ENCODE results near the gene OSBPL5.
A peak's percentile ranks its signal among the peaks of the same experiment; 100 is the strongest.

OSBPL5 gene

GRCh38 chr11:3093281-3094191 is 71.6 kb downstream of the OSBPL5 start:
- no peak overlapping the region for H3K27ac ChIP-seq
- no peak for DNase-seq (ENCODE audit: low spot score)
- TF ChIP-seq, protein P1, sequence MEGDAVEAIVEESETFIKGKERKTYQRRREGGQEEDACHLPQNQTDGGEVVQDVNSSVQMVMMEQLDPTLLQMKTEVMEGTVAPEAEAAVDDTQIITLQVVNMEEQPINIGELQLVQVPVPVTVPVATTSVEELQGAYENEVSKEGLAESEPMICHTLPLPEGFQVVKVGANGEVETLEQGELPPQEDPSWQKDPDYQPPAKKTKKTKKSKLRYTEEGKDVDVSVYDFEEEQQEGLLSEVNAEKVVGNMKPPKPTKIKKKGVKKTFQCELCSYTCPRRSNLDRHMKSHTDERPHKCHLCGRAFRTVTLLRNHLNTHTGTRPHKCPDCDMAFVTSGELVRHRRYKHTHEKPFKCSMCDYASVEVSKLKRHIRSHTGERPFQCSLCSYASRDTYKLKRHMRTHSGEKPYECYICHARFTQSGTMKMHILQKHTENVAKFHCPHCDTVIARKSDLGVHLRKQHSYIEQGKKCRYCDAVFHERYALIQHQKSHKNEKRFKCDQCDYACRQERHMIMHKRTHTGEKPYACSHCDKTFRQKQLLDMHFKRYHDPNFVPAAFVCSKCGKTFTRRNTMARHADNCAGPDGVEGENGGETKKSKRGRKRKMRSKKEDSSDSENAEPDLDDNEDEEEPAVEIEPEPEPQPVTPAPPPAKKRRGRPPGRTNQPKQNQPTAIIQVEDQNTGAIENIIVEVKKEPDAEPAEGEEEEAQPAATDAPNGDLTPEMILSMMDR (conservative IDR thresholded peaks at IDR 0.05; ENCODE audit: low read depth) = no peak
- CTCF ChIA-PET = interaction anchor here (2.8 kb wide), 1 partner anchor 43 kb away, joined by 40 read pairs; no protein-coding TSS in a partner anchor
- POLR2A ChIA-PET (ENCODE audit: low non-redundant PET) = no interaction called here

DNA sequence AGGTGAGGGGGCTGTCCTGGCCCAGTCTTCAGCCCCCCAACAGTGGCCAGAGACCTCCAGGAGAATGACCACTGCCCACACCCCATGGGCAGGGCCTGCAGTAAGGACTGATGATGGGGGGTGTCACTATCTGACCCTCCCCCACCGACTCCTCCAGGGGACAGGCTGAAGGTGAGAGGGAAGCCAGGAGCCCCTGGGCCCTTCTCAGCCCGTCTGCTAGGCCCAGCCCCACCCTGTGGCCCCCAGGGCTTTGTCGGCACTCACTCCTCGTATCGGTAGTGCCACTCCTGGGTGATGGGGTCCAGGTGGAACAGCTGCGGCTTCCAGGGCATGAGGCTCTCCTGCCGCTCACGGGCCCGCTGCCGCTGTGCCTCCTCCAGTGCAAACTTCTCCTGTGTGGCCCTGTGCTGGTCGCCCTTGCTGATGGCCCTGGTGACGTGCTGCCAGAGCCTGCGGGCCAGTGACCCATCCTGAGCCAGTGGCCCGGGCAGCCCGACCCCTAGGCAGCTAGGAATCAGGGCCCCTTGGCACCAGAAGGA is 72.4 kb downstream of the OSBPL5 start:
- POLR2A ChIA-PET (ENCODE audit: low non-redundant PET) = no interaction called here
- DNase-seq (ENCODE audit: low spot score) = no peak
- CTCF ChIA-PET = interaction anchor here (1.0 to 2.8 kb wide), 5 partner anchors 10 to 560 kb away, joined by 3 to 40 read pairs (median 5); no protein-coding TSS in a partner anchor
- no peak overlapping the region for H3K27ac ChIP-seq
- TF ChIP-seq, protein P1 (conservative IDR thresholded peaks at IDR 0.05; ENCODE audit: low read depth) = no peak

DNA sequence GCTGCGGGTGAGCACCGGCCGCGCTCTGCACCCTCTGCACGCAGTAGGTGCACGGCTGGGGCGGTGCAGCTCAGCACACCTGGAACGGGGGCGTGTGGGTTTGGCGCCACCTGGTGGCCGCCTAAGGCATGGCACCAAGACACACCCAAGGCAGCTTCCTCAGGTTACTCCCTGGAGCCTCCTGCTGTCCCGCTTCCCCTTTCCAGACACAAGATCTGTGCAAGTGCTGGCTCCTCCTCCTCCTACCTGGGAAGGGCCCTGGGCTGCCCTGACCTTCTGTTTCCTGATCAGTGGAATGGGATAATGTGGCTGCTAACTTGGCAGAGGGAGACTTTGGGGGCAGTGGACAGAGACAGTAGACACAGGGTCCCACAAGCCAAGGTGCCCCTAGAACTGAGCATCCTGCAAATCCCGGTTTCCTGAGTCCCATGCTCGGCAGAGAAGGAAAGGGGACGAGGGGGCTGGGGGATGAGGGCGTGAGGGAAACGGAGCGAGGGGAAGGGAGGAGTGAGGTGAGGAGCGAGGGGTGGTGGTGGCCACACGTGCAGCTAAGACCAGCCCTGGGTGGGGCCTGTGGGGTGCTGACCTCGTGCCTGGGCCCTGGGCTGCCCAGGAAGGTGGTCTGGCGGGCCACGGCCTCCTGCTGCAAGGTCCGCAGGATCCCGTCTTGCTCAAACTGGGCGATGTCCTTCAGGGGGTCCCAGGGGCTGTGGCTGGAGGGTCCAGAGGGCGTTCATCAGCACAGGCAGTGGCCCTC is 73.1 kb downstream of the OSBPL5 start:
- H3K27ac ChIP-seq = peak overlapping the region; percentile 15; the same call in 1 of the 2 replicates
- CTCF ChIA-PET = interaction anchor here (0.6 to 2.8 kb wide), 34 partner anchors 10 to 559 kb away, joined by 3 to 40 read pairs (median 4); partner anchors contain the start of gene PHLDA2
- TF ChIP-seq, protein P1 (conservative IDR thresholded peaks at IDR 0.05; ENCODE audit: low read depth) = peak; percentile 98
- POLR2A ChIA-PET (ENCODE audit: low non-redundant PET) = no interaction called here
- DNase-seq (ENCODE audit: low spot score) = peak; percentile 90

GRCh38 chr11:3091081-3091845 is 73.8 kb downstream of the OSBPL5 start:
- no peak for DNase-seq (ENCODE audit: low spot score)
- POLR2A ChIA-PET (ENCODE audit: low non-redundant PET) = interaction anchor here (0.6 to 1.1 kb wide), 2 partner anchors 33 to 34 kb away, joined by 3 read pairs; partner anchors contain the start of gene CARS1
- TF ChIP-seq, protein P1 (conservative IDR thresholded peaks at IDR 0.05; ENCODE audit: low read depth) = no peak
- CTCF ChIA-PET = interaction anchor here (0.5 to 2.8 kb wide), 35 partner anchors 10 to 559 kb away, joined by 3 to 40 read pairs (median 4); partner anchors contain the start of gene PHLDA2
- H3K27ac ChIP-seq = peak overlapping the region; percentile 15

DNA sequence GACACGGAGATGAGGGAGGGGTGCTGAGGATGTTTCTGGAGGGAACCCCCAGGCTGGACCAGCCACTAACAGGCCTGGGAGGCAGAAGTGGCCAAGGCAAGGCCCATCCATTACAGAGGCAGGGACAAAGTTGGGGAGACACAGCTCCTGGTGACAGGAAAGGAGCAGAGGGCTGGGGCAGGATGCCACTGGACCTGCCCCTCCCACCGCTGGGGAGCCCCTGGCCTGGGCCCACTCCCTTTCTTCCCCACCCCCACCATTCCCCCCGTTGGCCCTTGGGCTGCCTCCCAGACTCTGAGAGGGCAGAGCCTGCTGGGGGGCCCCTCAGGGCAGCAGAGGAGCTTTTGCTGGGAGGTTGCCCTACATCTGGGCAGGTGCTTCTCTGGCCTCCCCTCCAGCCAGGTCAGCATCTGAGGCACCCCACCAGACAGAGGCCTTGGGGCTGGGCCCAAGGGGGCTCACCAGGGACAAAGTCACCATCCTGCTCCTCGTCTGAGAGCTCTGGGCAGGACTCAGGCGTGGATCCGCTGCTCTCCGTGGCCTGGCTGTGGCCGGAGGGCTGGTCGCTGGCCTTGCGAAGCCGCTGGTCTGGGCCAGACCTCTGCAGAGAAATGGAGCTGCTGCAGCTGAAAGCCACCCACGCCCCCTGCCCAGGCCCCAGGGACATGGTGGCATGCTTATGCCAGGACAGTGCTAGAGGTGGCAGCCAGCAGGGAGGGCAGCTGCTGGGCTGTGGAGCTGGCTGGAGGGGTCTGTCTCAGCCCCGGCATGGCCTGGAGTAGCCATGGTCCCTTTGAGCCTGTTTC is 74.8 kb downstream of the OSBPL5 start:
- no peak for DNase-seq (ENCODE audit: low spot score)
- H3K27ac ChIP-seq = peak overlapping the region; percentile 15; the same call in 1 of the 2 replicates
- POLR2A ChIA-PET (ENCODE audit: low non-redundant PET) = interaction anchor here (1.1 kb wide), 1 partner anchor 33 kb away, joined by 3 read pairs; the partner anchor contains the start of gene CARS1
- TF ChIP-seq, protein P1 (conservative IDR thresholded peaks at IDR 0.05; ENCODE audit: low read depth) = no peak
- CTCF ChIA-PET = interaction anchor here (0.5 to 2.8 kb wide), 10 partner anchors 9 to 160 kb away, joined by 3 to 40 read pairs (median 8); partner anchors contain the start of gene PHLDA2

All from RWPE1 (cell line).